SK-N-SH (cell line): ENCODE measurements around the gene C8G. TPM values are rescaled to one million over a fixed set of nuclear protein-coding genes. Genes with fewer than 3 reads are reported as not detected.

Experiments
- CTCF ChIA-PET: fragments of 300-600, 350-600 bp; formaldehyde crosslinking; extraction: SDS; loops from one replicate; lab custom pipeline; 2021; lab: Yijun Ruan, JAX
- POLR2A ChIA-PET: fragments of 350-600 bp; sonication (Branson Sonifier 250); formaldehyde crosslinking; extraction: SDS; loops from one replicate; lab custom pipeline; 2020; ENCODE audit warnings: antibody characterized with exemption, inconsistent platforms; lab: Yijun Ruan, JAX
- DNase-seq: peaks from one replicate; pipeline ENCODE4 v3.0.0; 2012
- H2AFZ ChIP-seq: fragments of 200-600 bp; sonication (generic); 2 replicates; pipeline ENCODE4 v1.8.1; 2016; ENCODE audit warnings: antibody characterized with exemption, mild to moderate bottlenecking, low read depth
- H3F3A ChIP-seq: fragments of 200-600 bp; sonication (generic); replicated peaks from 2 replicates; pipeline ENCODE3; 2016; ENCODE audit warnings: antibody characterized with exemption, mild to moderate bottlenecking; ENCODE audit not compliant: insufficient read depth
- H3K27ac ChIP-seq, 2 experiments: fragments of 200-500 bp in 1 of 2; fragments of 200-600 bp in 1 of 2; sonication (Bioruptor generic) in 1 of 2; sonication (generic), shearing (Covaris generic) in 1 of 2; 2 replicates each; pipeline versions ENCODE4 v1.5.1 to v1.6.1; 2014 to 2016; ENCODE audit warnings: low read depth in 2 of 2, inconsistent platforms in 1 of 2, low read length in 1 of 2, mild to moderate bottlenecking in 1 of 2, mixed read lengths in 1 of 2
- H3K27me3 ChIP-seq: fragments of 200-600 bp; sonication (generic), shearing (Covaris generic); 2 replicates; pipeline ENCODE4 v1.6.1; 2016; ENCODE audit warnings: mixed run types; ENCODE audit not compliant: insufficient read depth
- H3K36me3 ChIP-seq, 2 experiments: fragments of 200-500 bp in 1 of 2; fragments of 200-600 bp in 1 of 2; sonication (Bioruptor generic) in 1 of 2; sonication (generic) in 1 of 2; replicated peaks in 1 of 2; 2 replicates each; pipeline versions ENCODE3 to v1.5.1; 2014 to 2016; ENCODE audit warnings: low read length in 1 of 2, mild to moderate bottlenecking in 1 of 2; ENCODE audit not compliant: insufficient read depth in 2 of 2, control insufficient read depth in 1 of 2
- H3K4me1 ChIP-seq, 2 experiments: fragments of 200-500 bp in 1 of 2; fragments of 200-600 bp in 1 of 2; sonication (Bioruptor generic) in 1 of 2; sonication (generic), shearing (Covaris generic) in 1 of 2; 2 replicates each; pipeline versions ENCODE4 v1.5.1 to v1.6.1; 2014 to 2016; ENCODE audit warnings: low read depth in 1 of 2, low read length in 1 of 2, mixed run types in 1 of 2; ENCODE audit not compliant: insufficient read depth in 2 of 2, control insufficient read depth in 1 of 2
- H3K4me2 ChIP-seq: fragments of 200-600 bp; sonication (generic), shearing (Covaris generic); 2 replicates; pipeline ENCODE4 v1.6.1; 2017; ENCODE audit warnings: mixed run types
- H3K4me3 ChIP-seq, 2 experiments: fragments of 200-500 bp in 1 of 2; fragments of 200-600 bp in 1 of 2; sonication (Bioruptor generic) in 1 of 2; sonication (generic), shearing (Covaris generic) in 1 of 2; 2 replicates each; pipeline versions ENCODE4 v1.5.1 to v1.8.1; 2014 to 2016; ENCODE audit warnings: low read depth in 2 of 2, inconsistent platforms in 1 of 2, low read length in 1 of 2, mild to moderate bottlenecking in 1 of 2, mixed read lengths in 1 of 2, moderate library complexity in 1 of 2
- H3K79me2 ChIP-seq: fragments of 200-600 bp; sonication (generic); 2 replicates; pipeline ENCODE4 v1.8.1; 2017; ENCODE audit warnings: mild to moderate bottlenecking; ENCODE audit not compliant: insufficient read depth
- H3K9ac ChIP-seq: fragments of 200-600 bp; sonication (generic); 2 replicates; pipeline ENCODE4 v1.6.1; 2017; ENCODE audit warnings: mixed run types
- H3K9me2 ChIP-seq: fragments of 200-600 bp; sonication (generic); 2 replicates; pipeline ENCODE4 v1.6.1; 2017; ENCODE audit warnings: mixed run types
- H3K9me3 ChIP-seq: fragments of 200-600 bp; sonication (generic); 2 replicates; pipeline ENCODE4 v1.6.1; 2017; ENCODE audit warnings: mixed run types, mild to moderate bottlenecking, moderate library complexity
- H4K20me1 ChIP-seq: fragments of 200-600 bp; sonication (generic); 2 replicates; pipeline ENCODE4 v1.6.1; 2017; ENCODE audit warnings: mild to moderate bottlenecking, mixed run types; ENCODE audit not compliant: insufficient read depth
- CHD2 ChIP-seq: fragments of 150-350 bp; IDR thresholded peaks from 2 replicates; pipeline ENCODE4 v1.6.1; 2018; ENCODE audit warnings: low read length; ENCODE audit not compliant: partially characterized antibody
- ELF1 ChIP-seq: IDR thresholded peaks from 2 replicates; pipeline ENCODE4 v1.4.0; 2012
- EP300 ChIP-seq, 2 experiments: IDR thresholded peaks; 2 replicates each; pipeline versions ENCODE4 v1.4.0 to v1.6.1; 2012; ENCODE audit warnings: borderline replicate concordance in 1 of 2, low read depth in 1 of 2, low read length in 1 of 2
- EZH2phosphoT487 ChIP-seq: fragments of 200-600 bp; sonication (generic); IDR thresholded peaks from 2 replicates; pipeline ENCODE4 v1.6.1; 2017; ENCODE audit warnings: low read depth, mixed run types, mild to moderate bottlenecking, antibody characterized with exemption, moderate library complexity, borderline replicate concordance
- FOSL2 ChIP-seq: IDR thresholded peaks from 2 replicates; pipeline ENCODE4 v1.4.0; 2012; ENCODE audit warnings: low read depth, mild to moderate bottlenecking, moderate library complexity, borderline replicate concordance
- FOXJ3 ChIP-seq: sonication (generic); formaldehyde crosslinking; IDR thresholded peaks from 2 replicates; pipeline ENCODE4 v1.5.1; 2020; ENCODE audit warnings: mild to moderate bottlenecking, missing genetic modification reagents
- FOXM1 ChIP-seq: IDR thresholded peaks from 2 replicates; pipeline ENCODE4 v1.4.0; 2012; ENCODE audit warnings: low read depth, mild to moderate bottlenecking
- GABPA ChIP-seq: IDR thresholded peaks from 2 replicates; pipeline ENCODE4 v1.4.0; 2012; ENCODE audit warnings: low read depth, mild to moderate bottlenecking
- JUND ChIP-seq: IDR thresholded peaks from 2 replicates; pipeline ENCODE4 v1.4.0; 2012
- MEF2A ChIP-seq: IDR thresholded peaks from 2 replicates; pipeline ENCODE4 v1.4.0; 2012; ENCODE audit warnings: low read depth, borderline replicate concordance
- MXI1 ChIP-seq: IDR thresholded peaks from 2 replicates; pipeline ENCODE4 v1.6.1; 2012; ENCODE audit warnings: mild to moderate bottlenecking, low read depth, low read length, improper control_type of control experiment
- NFIC ChIP-seq: IDR thresholded peaks from 2 replicates; pipeline ENCODE4 v1.4.0; 2012; ENCODE audit warnings: borderline replicate concordance
- NRF1 ChIP-seq: IDR thresholded peaks from 2 replicates; pipeline ENCODE4 v1.6.1; 2012; ENCODE audit warnings: low read depth, mild to moderate bottlenecking, low read length
- RAD21 ChIP-seq: IDR thresholded peaks from 2 replicates; pipeline ENCODE4 v1.6.1; 2012; ENCODE audit warnings: mild to moderate bottlenecking, low read length
- RCOR1 ChIP-seq: fragments of 150-350 bp; IDR thresholded peaks from 2 replicates; pipeline ENCODE4 v1.6.1; 2017; ENCODE audit warnings: antibody characterized with exemption, low read length
- SIN3A ChIP-seq: IDR thresholded peaks from 2 replicates; pipeline ENCODE4 v1.6.1; 2012; ENCODE audit warnings: low read depth, mild to moderate bottlenecking, low read length, moderate library complexity, borderline replicate concordance
- SMC3 ChIP-seq: IDR thresholded peaks from 2 replicates; pipeline ENCODE4 v1.6.1; 2012; ENCODE audit warnings: low read depth, low read length, improper control_type of control experiment
- TAF1 ChIP-seq: IDR thresholded peaks from 2 replicates; pipeline ENCODE4 v1.6.1; 2012; ENCODE audit warnings: low read depth, mild to moderate bottlenecking, low read length, moderate library complexity, borderline replicate concordance
- TCF12 ChIP-seq: IDR thresholded peaks from 2 replicates; pipeline ENCODE4 v1.4.0; 2012
- TEAD4 ChIP-seq: IDR thresholded peaks from 2 replicates; pipeline ENCODE4 v1.4.0; 2012; ENCODE audit warnings: mild to moderate bottlenecking, borderline replicate concordance; ENCODE audit not compliant: insufficient read depth
- WGBS: methylation state at CpG from one replicate; pipeline ENCODE4 v1.1.6; 2017; ENCODE audit warnings: low lambda C conversion rate; 5-methylcytosine and 5-hydroxymethylcytosine counted together
- polyA plus RNA-seq, 3 experiments: library from polyadenylated mRNA; depleted of rRNA; stranded (reverse); fragments of >200 nt; gene quantifications; 2 replicates each; pipeline ENCODE4 v1.2.3, GENCODE V29; 2012
- TF ChIP-seq, protein P1 (sequence below): IDR thresholded peaks from 2 replicates; pipeline ENCODE4 v1.4.0; 2012; ENCODE audit warnings: low read depth
- TF ChIP-seq, protein P2 (sequence below): fragments of 150-350 bp; IDR thresholded peaks from 2 replicates; pipeline ENCODE4 v1.6.1; 2016; ENCODE audit warnings: mild to moderate bottlenecking, low read depth, low read length
- TF ChIP-seq, protein P3 (sequence below): fragments of 150-350 bp; IDR thresholded peaks from 2 replicates; pipeline ENCODE4 v1.6.1; 2017; ENCODE audit warnings: antibody characterized with exemption, low read length, low read depth, borderline replicate concordance
- TF ChIP-seq, protein P4 (sequence below): IDR thresholded peaks from 2 replicates; pipeline ENCODE4 v1.4.0; 2012; ENCODE audit warnings: low read depth, borderline replicate concordance

C8G gene
- polyA plus RNA-seq, 1 of the 3 experiments (the other 2 are of a cell fraction) = 0.28 TPM

DNA sequence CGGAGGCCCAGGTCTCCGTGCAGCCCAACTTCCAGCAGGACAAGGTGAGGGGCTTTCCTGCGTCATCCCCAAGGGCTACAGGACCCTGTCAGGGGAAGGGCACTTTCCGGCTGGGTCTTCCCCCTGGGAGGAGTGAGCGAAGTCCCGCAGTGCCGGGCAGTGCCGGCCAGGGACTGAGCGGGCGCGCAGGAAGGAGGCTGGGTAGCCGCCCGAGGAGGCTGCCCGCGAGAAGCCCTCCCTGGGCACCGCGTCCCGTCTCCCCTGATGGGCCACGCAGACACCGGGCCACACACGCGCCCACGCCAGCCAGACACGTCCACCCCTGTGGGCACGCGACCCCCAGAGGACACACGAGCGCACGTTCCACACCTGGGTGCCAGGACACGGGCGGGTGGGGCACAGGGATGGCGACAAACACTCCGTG is 32.6 kb downstream of the C8G start:
- ChIA-PET POLR2A (interaction anchor here (1.0 kb wide), 1 partner anchor 25 kb away, joined by 4 read pairs; the partner anchor contains the start of gene LCN12), CTCF (interaction anchor here (1.0 to 1.8 kb wide), 4 partner anchors 13 to 51 kb away, joined by 3 to 9 read pairs (median 4); partner anchors contain the start of gene ABCA2)
- peak overlapping the region; percentile 71; the same call in 1 of the 2 replicates for H3K4me2 ChIP-seq

DNA sequence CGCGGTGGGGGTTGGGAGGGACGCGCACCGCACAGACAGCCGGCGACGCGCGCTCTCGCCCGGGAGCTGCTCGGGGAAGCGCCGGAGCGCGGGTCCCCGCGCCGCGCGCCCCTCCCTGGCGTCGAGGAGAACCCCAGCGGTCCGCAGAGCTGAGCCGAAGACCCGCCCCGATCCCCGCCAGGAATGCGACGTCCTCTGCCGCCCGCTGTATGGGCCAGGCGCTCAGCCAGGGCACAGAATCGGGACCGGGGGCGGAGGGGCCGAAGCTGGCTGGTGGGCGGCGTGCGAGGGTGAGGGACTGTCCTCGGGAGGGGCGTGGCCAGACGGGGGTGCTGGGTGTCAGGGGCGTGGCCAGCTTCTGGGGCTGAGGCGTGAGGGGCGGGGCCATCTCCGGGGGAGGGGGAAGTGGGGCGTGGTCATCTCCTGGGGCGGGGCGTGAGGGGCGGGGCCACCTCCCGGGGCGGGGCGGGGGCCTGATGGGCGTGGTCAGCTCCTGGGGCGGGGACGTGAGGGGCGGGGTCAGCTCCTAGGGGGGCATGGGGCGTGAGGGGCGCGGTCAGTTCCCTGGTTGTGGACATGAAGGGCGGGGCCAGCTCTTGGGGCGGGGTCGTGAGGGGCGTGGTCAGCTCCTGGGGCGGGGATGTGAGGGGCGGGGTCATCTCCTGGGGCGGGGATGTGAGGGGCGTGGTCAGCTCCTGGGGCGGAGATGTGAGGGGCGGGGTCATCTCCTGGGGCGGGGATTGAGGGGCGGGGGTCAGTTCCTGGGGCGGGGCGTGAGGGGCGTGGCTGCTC is 33.2 kb downstream of the C8G start:
- Histone ChIP-seq H3K36me3 (no peaks in the 10 kb centered on the region), H4K20me1 (no peaks in the 10 kb centered on the region), H3K9ac (no peak overlapping the region), H3F3A (peaks cover 4% of the 10 kb centered on the region), H3K79me2 (no peaks in the 10 kb centered on the region), H2AFZ (peak overlapping the region; percentile 70; the same call in 1 of the 2 replicates), H3K4me1 (peaks cover 0 to 23% of the 10 kb centered on the region in 2 experiments; a peak in 1 of 4 replicates), H3K4me3 (peak overlapping the region; percentile 43 to 47), H3K4me2 (peak overlapping the region; percentile 71; the same call in 1 of the 2 replicates), H3K9me2 (no peaks in the 10 kb centered on the region), H3K9me3 (no peaks in the 10 kb centered on the region), H3K27ac (no peak overlapping the region; a peak in 1 of 4 replicates), H3K27me3 (no peaks in the 10 kb centered on the region)
- POLR2A ChIA-PET = interaction anchor here (0.6 kb wide), 1 partner anchor 49 kb away, joined by 3 read pairs; no protein-coding TSS in a partner anchor
- peak; percentile 99 for DNase-seq
- no peak for TF ChIP-seq SMC3
- TF ChIP-seq, protein P1, sequence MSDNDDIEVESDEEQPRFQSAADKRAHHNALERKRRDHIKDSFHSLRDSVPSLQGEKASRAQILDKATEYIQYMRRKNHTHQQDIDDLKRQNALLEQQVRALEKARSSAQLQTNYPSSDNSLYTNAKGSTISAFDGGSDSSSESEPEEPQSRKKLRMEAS = no peak
- TF ChIP-seq EP300 (IDR thresholded peaks at IDR 0.05; ENCODE audit: borderline replicate concordance in 1 of 2, low read depth in 1 of 2, low read length in 1 of 2) = no peak
- TF ChIP-seq JUND = no peak
- no peak for TF ChIP-seq ELF1
- TF ChIP-seq RCOR1 = no peak
- TF ChIP-seq, protein P2, sequence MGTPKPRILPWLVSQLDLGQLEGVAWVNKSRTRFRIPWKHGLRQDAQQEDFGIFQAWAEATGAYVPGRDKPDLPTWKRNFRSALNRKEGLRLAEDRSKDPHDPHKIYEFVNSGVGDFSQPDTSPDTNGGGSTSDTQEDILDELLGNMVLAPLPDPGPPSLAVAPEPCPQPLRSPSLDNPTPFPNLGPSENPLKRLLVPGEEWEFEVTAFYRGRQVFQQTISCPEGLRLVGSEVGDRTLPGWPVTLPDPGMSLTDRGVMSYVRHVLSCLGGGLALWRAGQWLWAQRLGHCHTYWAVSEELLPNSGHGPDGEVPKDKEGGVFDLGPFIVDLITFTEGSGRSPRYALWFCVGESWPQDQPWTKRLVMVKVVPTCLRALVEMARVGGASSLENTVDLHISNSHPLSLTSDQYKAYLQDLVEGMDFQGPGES = no peak
- no peak for TF ChIP-seq NFIC
- no peak for TF ChIP-seq NRF1
- TF ChIP-seq TEAD4 = no peak
- TF ChIP-seq RAD21 = no peak
- no peak for TF ChIP-seq TAF1
- TF ChIP-seq MXI1 = no peak
- TF ChIP-seq, protein P3, sequence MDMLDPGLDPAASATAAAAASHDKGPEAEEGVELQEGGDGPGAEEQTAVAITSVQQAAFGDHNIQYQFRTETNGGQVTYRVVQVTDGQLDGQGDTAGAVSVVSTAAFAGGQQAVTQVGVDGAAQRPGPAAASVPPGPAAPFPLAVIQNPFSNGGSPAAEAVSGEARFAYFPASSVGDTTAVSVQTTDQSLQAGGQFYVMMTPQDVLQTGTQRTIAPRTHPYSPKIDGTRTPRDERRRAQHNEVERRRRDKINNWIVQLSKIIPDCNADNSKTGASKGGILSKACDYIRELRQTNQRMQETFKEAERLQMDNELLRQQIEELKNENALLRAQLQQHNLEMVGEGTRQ = no peak
- no peak for TF ChIP-seq GABPA
- no peak for TF ChIP-seq TCF12
- no peak for TF ChIP-seq SIN3A
- CTCF ChIA-PET = interaction anchor here (1.0 to 1.8 kb wide), 5 partner anchors 13 to 56 kb away, joined by 3 to 9 read pairs (median 4); partner anchors contain the start of gene ABCA2
- WGBS = 5% methylated on average over 16 of the region's 78 CpGs

More for the DNA sequence above, 32.6 kb downstream of the C8G start:
- no peaks in the 10 kb centered on the region for H3K27me3 ChIP-seq
- H3K79me2 ChIP-seq = no peaks in the 10 kb centered on the region
- 82% methylated on average over 13 of the region's 33 CpGs for WGBS
- H3K9me3 ChIP-seq = no peaks in the 10 kb centered on the region
- peak overlapping the region; percentile 70; the same call in 1 of the 2 replicates for H2AFZ ChIP-seq
- H3K4me1 ChIP-seq = peaks cover 0 to 23% of the 10 kb centered on the region in 2 experiments; a peak in 1 of 4 replicates
- DNase-seq = no peak
- peak overlapping the region; percentile 43 to 47; a peak in 3 of 4 replicates for H3K4me3 ChIP-seq
- H4K20me1 ChIP-seq = no peaks in the 10 kb centered on the region
- TF ChIP-seq MEF2A (no peak), TEAD4 (no peak), FOSL2 (no peak), TAF1 (no peak), FOXJ3 (CRISPR knock-in tag) (no peak), TCF12 (no peak), FOXM1 (no peak), RCOR1 (no peak), CHD2 (no peak), EZH2phosphoT487 (no peak)
- TF ChIP-seq, protein P4, sequence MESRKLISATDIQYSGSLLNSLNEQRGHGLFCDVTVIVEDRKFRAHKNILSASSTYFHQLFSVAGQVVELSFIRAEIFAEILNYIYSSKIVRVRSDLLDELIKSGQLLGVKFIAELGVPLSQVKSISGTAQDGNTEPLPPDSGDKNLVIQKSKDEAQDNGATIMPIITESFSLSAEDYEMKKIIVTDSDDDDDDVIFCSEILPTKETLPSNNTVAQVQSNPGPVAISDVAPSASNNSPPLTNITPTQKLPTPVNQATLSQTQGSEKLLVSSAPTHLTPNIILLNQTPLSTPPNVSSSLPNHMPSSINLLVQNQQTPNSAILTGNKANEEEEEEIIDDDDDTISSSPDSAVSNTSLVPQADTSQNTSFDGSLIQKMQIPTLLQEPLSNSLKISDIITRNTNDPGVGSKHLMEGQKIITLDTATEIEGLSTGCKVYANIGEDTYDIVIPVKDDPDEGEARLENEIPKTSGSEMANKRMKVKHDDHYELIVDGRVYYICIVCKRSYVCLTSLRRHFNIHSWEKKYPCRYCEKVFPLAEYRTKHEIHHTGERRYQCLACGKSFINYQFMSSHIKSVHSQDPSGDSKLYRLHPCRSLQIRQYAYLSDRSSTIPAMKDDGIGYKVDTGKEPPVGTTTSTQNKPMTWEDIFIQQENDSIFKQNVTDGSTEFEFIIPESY = no peak
- H3K9me2 ChIP-seq = no peaks in the 10 kb centered on the region
- no peaks in the 10 kb centered on the region for H3K36me3 ChIP-seq
- H3F3A ChIP-seq = peaks cover 4% of the 10 kb centered on the region
- no peak overlapping the region for H3K9ac ChIP-seq
- no peak overlapping the region; a peak in 1 of 4 replicates for H3K27ac ChIP-seq
